AG04450 (cell line): ENCODE measurements around the gene UBA1. TPM values are rescaled to one million over a fixed set of nuclear protein-coding genes. Genes with fewer than 3 reads are reported as not detected.

Experiments used
- CTCF ChIA-PET: fragments of 300-600, 350-600 bp; formaldehyde crosslinking; extraction: SDS; loops from one replicate; lab custom pipeline; 2022; ENCODE audit warnings: antibody characterized with exemption, inconsistent platforms; lab: Charles Lee
- POLR2A ChIA-PET: fragments of 350-600 bp; formaldehyde crosslinking; extraction: SDS; loops from one replicate; lab custom pipeline; 2021; ENCODE audit warnings: antibody characterized with exemption, inconsistent platforms; lab: Yijun Ruan, JAX
- DNase-seq: peaks from one replicate; pipeline ENCODE4 v3.0.0-alpha.2; 2011; ENCODE audit warnings: low read depth, low spot score
- H3K27ac ChIP-seq: one replicate; pipeline ENCODE4 v1.5.1; 2012; ENCODE audit warnings: low read depth, low read length, control low read depth
- H3K27me3 ChIP-seq: one replicate; pipeline ENCODE4 v1.6.0; 2012; ENCODE audit warnings: low read length; ENCODE audit not compliant: control insufficient read depth, insufficient read depth
- H3K4me3 ChIP-seq: 2 replicates; pipeline ENCODE4 v1.5.1; 2011; ENCODE audit warnings: mild to moderate bottlenecking, low read depth, low read length, control low read depth
- H3K9me3 ChIP-seq: 2 replicates; pipeline ENCODE4 v1.5.1; 2012; ENCODE audit warnings: low read length; ENCODE audit not compliant: control insufficient read depth, insufficient read depth
- polyA plus RNA-seq: library from polyadenylated mRNA; depleted of rRNA; stranded (reverse); fragments of >200 nt; gene quantifications from 2 replicates; pipeline ENCODE4 v1.2.3, GENCODE V29; 2011
- TF ChIP-seq, protein P1 (sequence below): IDR thresholded peaks from 2 replicates; pipeline ENCODE4 v1.5.1; 2011; ENCODE audit warnings: low read depth, low read length, control low read depth, inconsistent platforms

UBA1 gene
- polyA plus RNA-seq, 1 experiment: 196 TPM

DNA sequence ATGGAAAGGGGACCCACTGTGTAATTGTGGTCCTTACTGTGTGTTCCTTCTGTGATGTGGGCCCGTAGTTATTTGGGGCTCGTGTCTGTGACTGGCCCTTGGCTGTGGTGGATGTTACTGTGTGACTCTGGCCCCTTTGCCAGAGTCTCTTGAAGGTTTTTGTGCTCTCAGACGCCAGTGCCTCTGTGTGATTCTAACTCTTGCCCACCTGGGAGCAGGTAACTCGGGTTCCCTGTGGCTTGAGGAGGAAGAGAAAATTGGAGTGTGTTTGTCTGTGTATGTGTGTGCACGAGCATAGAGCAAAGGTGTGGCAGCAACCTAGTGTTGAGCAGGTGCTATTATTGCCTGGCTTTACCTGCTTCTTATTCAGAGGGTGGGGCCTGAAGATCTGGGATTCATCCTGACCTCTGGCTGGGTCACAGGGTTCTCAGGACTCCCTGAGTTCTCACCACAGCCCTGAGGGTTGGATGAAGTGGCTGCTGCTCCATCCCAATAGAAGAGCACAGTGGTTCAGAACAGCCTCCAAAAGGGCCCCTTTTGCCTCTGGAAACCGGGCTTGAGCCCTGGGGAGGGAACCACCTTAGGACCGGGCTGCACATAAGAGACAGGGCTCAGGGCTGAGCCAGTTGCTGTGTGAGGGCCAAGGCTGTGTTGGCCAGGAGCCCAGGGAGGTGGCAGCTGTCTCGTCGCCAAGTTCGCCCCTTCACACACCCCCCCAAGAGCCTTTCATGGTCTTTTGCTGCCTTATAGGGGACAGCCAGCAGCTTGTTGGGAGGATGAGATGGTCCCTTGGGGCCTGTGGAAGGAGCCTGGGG is 47.3 kb upstream of the UBA1 start:
- DNase-seq: no peak
- TF ChIP-seq, protein P1, sequence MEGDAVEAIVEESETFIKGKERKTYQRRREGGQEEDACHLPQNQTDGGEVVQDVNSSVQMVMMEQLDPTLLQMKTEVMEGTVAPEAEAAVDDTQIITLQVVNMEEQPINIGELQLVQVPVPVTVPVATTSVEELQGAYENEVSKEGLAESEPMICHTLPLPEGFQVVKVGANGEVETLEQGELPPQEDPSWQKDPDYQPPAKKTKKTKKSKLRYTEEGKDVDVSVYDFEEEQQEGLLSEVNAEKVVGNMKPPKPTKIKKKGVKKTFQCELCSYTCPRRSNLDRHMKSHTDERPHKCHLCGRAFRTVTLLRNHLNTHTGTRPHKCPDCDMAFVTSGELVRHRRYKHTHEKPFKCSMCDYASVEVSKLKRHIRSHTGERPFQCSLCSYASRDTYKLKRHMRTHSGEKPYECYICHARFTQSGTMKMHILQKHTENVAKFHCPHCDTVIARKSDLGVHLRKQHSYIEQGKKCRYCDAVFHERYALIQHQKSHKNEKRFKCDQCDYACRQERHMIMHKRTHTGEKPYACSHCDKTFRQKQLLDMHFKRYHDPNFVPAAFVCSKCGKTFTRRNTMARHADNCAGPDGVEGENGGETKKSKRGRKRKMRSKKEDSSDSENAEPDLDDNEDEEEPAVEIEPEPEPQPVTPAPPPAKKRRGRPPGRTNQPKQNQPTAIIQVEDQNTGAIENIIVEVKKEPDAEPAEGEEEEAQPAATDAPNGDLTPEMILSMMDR: no peak
- ChIA-PET POLR2A (no interaction called here), CTCF (no interaction called here)
- Histone ChIP-seq H3K9me3 (no peaks in the 10 kb centered on the region), H3K27ac (no peak overlapping the region), H3K4me3 (peak overlapping the region; percentile 79), H3K27me3 (no peaks in the 10 kb centered on the region)

DNA sequence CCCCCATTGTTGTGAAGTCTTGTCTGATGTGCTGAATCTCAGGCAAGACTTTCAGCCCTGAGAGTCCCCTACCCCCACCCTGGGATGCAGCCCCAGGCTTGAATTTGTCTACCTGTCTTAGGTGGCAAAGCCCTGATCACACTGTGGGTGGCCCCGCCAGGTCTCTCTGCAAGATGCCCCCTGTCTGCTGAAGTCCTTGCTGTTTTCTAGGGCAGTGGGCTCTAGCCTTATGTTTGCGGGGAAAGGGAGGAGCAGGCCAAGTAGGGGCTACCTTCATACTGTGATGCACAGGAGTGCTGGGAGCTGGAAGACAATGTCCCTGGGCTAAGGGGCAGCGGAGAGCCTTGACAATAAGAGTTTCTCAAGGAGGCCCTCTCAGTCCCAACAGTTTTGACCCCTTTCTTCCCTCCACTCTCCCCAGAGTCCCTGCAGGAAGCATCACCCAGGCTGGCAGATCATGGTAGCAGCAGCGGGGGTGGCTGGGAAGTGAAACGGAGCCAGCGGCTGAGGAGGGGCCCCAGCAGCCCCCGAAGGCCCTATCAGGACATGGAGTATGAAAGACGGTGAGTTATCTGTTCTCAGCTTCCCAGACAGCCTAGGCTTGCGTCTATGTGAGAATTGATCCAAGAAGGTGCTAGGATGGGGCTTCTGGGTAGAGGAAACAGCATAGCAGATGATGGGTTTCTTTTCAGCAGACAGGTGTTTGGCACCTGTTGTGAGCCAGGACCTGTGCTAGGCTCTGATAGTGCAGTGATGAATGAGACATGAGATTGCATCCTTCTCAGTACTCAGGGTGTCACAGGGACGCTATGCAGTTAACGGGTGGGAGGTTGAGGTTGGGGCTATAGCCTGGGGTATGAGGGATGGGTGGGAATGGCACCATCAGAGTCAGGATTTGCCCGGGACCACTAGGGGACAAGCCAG is 46.4 kb upstream of the UBA1 start:
- TF ChIP-seq, protein P1: no peak
- peak overlapping the region; percentile 79 for H3K4me3 ChIP-seq
- H3K9me3 ChIP-seq: no peaks in the 10 kb centered on the region
- H3K27me3 ChIP-seq: no peaks in the 10 kb centered on the region
- CTCF ChIA-PET: no interaction called here
- DNase-seq: no peak
- H3K27ac ChIP-seq: no peak overlapping the region
- POLR2A ChIA-PET: no interaction called here

GRCh38 chrX:47148946-47149345 is 44.7 kb upstream of the UBA1 start:
- Histone ChIP-seq H3K4me3 (no peak overlapping the region), H3K9me3 (no peaks in the 10 kb centered on the region), H3K27ac (no peak overlapping the region), H3K27me3 (no peaks in the 10 kb centered on the region)
- CTCF ChIA-PET: interaction anchor here (0.7 kb wide), 1 partner anchor 1580 kb away, joined by 3 read pairs; no protein-coding TSS in a partner anchor
- TF ChIP-seq, protein P1: no peak
- POLR2A ChIA-PET: no interaction called here
- DNase-seq: no peak

- TF ChIP-seq, protein P1: no peak
- Histone ChIP-seq H3K27me3 (no peaks in the 10 kb centered on the region), H3K27ac (no peak overlapping the region), H3K4me3 (no peak overlapping the region), H3K9me3 (no peaks in the 10 kb centered on the region)
- CTCF ChIA-PET: no interaction called here
- POLR2A ChIA-PET: no interaction called here
- no peak for DNase-seq
These were observed 42.2 kb upstream of the UBA1 start for GRCh38 chrX:47151435-47151834.
